Measurements from ENCODE around the gene NACC2. TPM values are rescaled to one million over a fixed set of nuclear protein-coding genes. Genes with fewer than 3 reads are reported as not detected.

The NACC2 gene
- total and polyA plus RNA-seq, 2 donors from 2014 or later = 7.1 to 30.9 TPM

DNA sequence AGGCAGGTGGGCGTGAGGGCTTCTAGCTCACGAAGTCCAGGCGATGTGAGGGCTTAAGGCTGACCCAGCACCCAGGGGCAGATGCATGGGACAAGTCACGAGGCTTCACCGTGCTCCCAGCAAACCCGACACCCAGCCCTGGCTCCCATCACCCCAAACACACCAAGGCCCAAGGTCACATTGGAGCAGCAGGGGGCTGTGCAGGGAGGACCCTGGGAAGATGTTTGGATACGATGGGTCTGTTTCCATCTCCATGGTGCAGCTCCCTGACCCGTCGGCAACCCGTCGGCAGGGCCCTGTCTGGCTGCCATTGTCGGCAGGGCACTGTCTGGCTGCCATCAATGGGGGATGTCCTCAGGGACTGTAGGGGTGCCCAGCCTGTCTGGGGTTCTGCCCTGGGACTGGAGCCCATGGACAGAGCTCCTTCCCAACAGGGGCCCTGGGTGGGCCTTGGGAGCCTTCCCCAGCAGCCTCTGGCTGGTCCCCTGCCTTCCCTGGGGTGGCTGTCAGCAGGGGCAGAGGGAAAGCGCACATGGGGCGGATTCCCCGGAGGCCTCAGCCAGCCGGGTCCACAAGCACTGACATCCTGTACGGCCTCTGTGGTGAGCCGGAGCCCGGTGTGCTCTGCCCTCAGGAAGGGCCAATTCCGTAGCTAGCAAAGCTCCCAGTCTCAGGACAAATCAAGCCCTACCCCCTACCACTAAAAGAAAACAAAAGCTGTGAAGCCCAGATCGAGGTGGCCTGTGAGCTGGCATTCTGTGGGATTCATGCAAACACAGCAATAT is 47.1 kb downstream of the NACC2 start:
- intact Hi-C loops (cut with DNase I) = no loop called here
- TF ChIP-seq, protein P1, sequence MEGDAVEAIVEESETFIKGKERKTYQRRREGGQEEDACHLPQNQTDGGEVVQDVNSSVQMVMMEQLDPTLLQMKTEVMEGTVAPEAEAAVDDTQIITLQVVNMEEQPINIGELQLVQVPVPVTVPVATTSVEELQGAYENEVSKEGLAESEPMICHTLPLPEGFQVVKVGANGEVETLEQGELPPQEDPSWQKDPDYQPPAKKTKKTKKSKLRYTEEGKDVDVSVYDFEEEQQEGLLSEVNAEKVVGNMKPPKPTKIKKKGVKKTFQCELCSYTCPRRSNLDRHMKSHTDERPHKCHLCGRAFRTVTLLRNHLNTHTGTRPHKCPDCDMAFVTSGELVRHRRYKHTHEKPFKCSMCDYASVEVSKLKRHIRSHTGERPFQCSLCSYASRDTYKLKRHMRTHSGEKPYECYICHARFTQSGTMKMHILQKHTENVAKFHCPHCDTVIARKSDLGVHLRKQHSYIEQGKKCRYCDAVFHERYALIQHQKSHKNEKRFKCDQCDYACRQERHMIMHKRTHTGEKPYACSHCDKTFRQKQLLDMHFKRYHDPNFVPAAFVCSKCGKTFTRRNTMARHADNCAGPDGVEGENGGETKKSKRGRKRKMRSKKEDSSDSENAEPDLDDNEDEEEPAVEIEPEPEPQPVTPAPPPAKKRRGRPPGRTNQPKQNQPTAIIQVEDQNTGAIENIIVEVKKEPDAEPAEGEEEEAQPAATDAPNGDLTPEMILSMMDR (IDR thresholded peaks at IDR 0.05; ENCODE audit: borderline replicate concordance, extremely low read depth, insufficient read depth) = no peak
- Histone ChIP-seq H3K36me3 (ENCODE audit: control insufficient read depth in 2 of 3, insufficient read depth in 3 of 3, low read length in 3 of 3) (peaks cover 0 to 10% (median 0%) of the 10 kb centered on the region in 3 donors), H3K9me3 (ENCODE audit: control insufficient read depth in 2 of 3, insufficient read depth in 1 of 3, low read length in 3 of 3) (no peaks in the 10 kb centered on the region), H3K4me1 (ENCODE audit: control insufficient read depth in 2 of 3, insufficient read depth in 2 of 3, low read depth in 1 of 3, low read length in 3 of 3) (peaks cover 0 to 7% (median 0%) of the 10 kb centered on the region in 3 donors), H3K27me3 (ENCODE audit: control insufficient read depth, insufficient read depth, low read length) (no peaks in the 10 kb centered on the region), H3K4me3 (ENCODE audit: low read length in 3 of 3) (no peak overlapping the region), H3K27ac (ENCODE audit: low read depth in 2 of 2, low read length in 2 of 2) (no peak overlapping the region), H3K9ac (ENCODE audit: low read length in 3 of 3) (no peak overlapping the region)
- FAIRE-seq = no peak
- peak in 1 of 5 donors; percentile 39 for DNase-seq

DNA sequence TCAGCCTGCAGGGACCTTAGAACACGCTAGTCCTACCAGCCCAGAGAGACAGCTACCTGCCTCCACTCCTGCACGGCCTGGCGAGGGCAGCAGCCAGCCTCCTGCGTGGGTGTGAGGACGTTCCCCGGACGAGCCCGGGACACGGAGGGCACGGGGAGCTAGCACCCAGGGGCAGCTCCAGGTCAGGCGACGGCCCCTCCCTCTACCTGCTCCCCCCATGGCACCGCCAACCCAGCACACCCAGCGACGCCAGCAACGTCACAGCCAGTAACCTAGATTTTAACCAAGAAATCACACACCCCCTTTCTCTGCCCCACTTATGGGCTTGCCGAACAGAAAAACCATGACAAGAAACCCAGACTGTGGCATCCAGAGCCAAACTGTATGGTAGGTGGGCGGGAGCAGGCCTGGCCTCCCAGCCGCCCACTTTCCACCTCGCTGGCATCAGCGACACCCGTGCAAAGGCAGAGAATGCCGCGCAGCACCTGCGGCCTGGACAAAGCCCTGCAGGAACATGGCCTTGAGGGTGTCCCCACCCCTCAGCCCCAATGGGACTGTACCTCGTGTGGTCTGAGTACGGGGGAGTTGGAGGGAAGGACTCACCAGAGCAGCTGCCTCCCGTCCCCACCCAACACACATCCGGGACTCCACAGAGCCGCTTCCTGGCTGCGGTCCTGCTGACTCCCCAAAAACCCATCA is 47.9 kb downstream of the NACC2 start:
- Histone ChIP-seq H3K27ac (ENCODE audit: low read depth in 2 of 2, low read length in 2 of 2) (no peak overlapping the region), H3K36me3 (ENCODE audit: control insufficient read depth in 2 of 3, insufficient read depth in 3 of 3, low read length in 3 of 3) (peaks cover 0 to 10% (median 0%) of the 10 kb centered on the region in 3 donors), H3K27me3 (ENCODE audit: control insufficient read depth, insufficient read depth, low read length) (no peaks in the 10 kb centered on the region), H3K9me3 (ENCODE audit: control insufficient read depth in 2 of 3, insufficient read depth in 1 of 3, low read length in 3 of 3) (no peaks in the 10 kb centered on the region), H3K4me1 (ENCODE audit: control insufficient read depth in 2 of 3, insufficient read depth in 2 of 3, low read depth in 1 of 3, low read length in 3 of 3) (no peaks in the 10 kb centered on the region), H3K9ac (ENCODE audit: low read length in 3 of 3) (no peak overlapping the region), H3K4me3 (ENCODE audit: low read length in 3 of 3) (no peak overlapping the region)
- FAIRE-seq (no peak), DNase-seq (peak in 1 of 5 donors; percentile 75)
- TF ChIP-seq, protein P1 (IDR thresholded peaks at IDR 0.05; ENCODE audit: borderline replicate concordance, extremely low read depth, insufficient read depth) = no peak
- intact Hi-C loops (cut with DNase I) = no loop called here

DNA sequence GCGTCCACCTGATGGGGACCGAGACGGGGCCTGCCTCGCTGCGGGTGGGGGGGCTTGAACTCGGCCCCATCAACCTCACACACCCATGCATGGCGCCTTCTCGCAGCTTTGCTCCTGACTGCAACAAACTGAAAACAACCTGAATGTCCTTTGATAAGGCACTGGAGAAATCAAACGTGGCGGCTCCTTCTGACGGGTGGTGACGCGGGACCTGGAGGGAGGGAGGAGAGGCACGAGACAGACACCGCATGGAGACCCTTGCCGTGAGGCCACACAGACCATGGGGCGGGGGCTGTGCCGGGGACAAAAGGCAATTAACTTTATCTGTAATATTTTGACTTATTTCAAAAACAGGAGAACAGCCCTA is 48.6 kb downstream of the NACC2 start:
- intact Hi-C loops (cut with DNase I) = no loop called here
- H3K4me3 ChIP-seq (ENCODE audit: low read length in 3 of 3) = no peak overlapping the region
- peaks cover 0 to 10% (median 0%) of the 10 kb centered on the region in 3 donors for H3K36me3 ChIP-seq (ENCODE audit: control insufficient read depth in 2 of 3, insufficient read depth in 3 of 3, low read length in 3 of 3)
- H3K4me1 ChIP-seq (ENCODE audit: control insufficient read depth in 2 of 3, insufficient read depth in 2 of 3, low read depth in 1 of 3, low read length in 3 of 3) = no peaks in the 10 kb centered on the region
- DNase-seq (no peak), FAIRE-seq (no peak)
- TF ChIP-seq, protein P1 (IDR thresholded peaks at IDR 0.05; ENCODE audit: borderline replicate concordance, extremely low read depth, insufficient read depth) = no peak
- H3K27ac ChIP-seq (ENCODE audit: low read depth in 2 of 2, low read length in 2 of 2) = no peak overlapping the region
- no peaks in the 10 kb centered on the region for H3K9me3 ChIP-seq (ENCODE audit: control insufficient read depth in 2 of 3, insufficient read depth in 1 of 3, low read length in 3 of 3)
- no peaks in the 10 kb centered on the region for H3K27me3 ChIP-seq (ENCODE audit: control insufficient read depth, insufficient read depth, low read length)
- H3K9ac ChIP-seq (ENCODE audit: low read length in 3 of 3) = no peak overlapping the region

All from kidney (tissue), 14 donors.